NCI-H526 (cell line): ENCODE results near the gene SRSF1.
A peak's percentile ranks its signal among the peaks of the same experiment; 100 is the strongest.
"Not testable (repeated sequence)": the region's sequence is repeated elsewhere in the genome, so short reads cannot be mapped to it uniquely, and the experiment has no call there.

Experiments
- DNase-seq, 2 experiments: peaks; one replicate each; lab custom pipeline; 2025; lab: John Stamatoyannopoulos, UW

SRSF1 gene

DNA sequence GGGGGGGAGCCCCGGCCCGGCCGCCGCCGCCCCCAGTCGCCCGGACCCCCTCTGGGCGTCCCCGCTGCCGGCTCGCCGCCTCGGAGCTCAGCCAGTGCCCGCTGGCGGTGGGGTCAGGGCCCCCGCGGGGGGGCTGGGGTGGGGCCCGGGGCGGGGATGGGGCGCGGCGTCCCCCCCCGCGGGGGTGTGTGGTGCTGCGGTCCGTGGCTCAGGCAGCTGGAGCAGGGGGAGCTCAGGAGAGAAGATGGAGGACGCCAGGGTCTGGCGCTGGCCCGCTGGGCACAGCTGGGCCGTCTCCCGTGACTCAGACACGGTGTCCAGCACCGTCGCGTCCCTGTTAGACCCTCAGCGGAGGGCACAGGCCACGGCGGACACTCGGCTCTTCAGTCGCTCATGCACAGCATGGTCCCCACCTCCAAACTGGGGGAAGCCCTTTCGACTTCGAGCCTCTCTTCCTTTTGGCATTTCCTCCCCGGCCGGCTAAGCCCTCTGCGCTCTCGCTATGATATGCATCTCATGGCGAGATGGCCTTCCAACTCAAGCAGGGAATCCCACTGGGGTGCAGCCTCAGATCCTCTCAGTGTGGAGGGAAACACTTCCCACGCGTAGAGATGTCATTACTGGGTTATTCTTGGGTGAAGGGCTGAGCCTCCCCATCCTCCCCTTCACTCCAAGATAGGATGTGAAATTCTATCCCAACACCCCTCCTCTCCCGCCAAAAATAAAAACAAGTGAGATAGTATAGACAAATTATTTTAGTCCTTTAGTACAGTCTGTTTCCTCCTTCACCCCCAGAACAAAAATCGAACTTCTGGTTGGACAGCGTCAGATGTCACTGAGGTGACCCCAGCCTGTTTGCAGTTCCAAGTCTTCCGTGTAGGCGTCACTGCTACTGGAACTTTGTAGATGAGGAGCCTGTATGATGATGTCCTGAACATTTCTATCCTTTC lies 18.5 kb downstream of the SRSF1 start:
- DNase-seq = peak; percentile 59 to 85

DNA sequence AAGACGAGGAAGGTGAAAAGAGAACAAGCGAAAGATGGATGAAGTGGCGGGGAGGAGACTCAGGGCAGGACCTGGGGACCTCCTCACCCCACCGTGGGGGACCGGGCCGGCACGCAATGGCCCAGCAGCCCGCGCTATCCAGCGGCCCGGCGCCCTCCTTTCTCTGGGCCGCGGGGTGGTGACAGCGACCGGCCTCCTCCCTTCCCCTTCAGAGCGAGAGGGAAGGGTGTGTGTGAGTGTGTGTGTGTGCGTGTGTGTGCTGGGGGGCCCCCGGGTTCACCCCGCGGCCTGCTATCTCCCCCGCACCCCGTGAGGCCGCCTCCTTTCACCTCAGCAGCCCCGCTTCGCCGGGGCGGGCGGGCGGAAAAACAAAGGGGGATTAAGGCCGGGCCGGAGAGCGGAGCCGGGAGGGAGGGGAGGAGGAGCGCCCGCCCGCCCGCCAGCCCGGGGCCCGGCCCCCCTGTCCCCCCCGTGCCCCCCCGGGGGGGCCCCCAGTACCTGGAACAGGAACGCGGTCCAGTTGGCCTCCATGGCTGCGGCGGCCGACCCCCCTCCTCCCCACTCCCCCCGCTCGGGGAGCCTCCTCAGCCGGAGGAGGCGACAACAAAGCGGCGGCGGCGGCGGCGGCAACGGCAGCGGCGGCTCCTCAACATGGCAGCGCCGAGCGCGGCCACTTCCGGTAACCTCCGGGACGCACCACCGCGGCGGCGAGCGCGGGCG lies 19.3 kb downstream of the SRSF1 start, which contains the start of gene VEZF1:
Gene VEZF1, minus strand, starts transcription at position 674 of the 720 bp plus-strand sequence. Its CDS starts 143 bp downstream, at position 531.
- peak; percentile 30 to 91 for DNase-seq

DNA sequence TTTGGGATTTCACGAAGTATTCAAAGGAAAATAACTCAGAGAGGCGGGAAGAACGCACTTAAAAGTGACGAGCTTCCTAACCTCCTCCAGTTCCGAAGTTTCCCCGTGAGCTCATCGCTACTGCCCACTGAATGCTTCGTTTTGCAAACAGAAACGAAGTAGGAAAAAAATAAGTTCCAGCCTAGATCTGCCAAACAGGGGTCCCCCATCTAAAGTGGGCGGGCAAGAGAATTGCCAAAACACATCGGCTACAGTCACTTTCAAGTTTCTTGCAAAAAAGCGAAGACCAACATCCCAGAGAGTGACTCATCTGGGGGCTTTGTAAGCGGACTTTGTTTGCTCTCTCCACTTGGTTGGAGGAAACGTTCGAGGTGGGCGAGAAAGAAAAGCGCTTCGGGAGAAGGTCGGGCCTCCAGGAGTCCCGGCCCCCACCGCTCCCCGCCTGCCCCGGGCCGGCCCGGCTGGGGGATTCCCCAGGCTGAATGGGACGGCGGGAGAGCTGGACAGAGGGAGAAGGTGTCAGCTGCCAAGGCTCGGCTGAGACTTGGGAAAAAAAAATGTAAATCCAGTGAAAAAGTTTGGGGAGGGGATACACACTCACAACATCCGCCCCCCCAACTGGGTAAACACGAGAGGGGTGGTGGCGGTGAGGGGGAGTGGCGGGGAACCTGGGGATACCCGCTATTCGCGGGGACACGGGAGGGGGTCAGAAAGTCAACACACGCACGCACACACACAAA lies 20.0 kb downstream of the SRSF1 start:
- DNase-seq = peak in 1 of 2 experiments; percentile 49

DNA sequence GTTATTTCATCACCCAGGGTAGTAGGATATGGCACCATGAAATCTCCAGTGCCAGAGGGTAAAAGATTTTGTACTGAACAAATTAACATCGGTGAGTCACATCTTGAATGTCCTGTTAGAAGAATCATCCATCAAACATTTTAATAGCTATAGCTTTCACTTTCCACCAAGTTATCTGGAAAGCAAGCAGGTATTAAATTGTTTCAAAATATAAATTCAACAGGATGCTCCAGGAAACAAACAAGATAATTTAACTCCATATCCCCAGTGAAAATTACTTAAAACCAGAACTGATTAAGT lies 21.4 kb downstream of the SRSF1 start:
- no peak for DNase-seq

DNA sequence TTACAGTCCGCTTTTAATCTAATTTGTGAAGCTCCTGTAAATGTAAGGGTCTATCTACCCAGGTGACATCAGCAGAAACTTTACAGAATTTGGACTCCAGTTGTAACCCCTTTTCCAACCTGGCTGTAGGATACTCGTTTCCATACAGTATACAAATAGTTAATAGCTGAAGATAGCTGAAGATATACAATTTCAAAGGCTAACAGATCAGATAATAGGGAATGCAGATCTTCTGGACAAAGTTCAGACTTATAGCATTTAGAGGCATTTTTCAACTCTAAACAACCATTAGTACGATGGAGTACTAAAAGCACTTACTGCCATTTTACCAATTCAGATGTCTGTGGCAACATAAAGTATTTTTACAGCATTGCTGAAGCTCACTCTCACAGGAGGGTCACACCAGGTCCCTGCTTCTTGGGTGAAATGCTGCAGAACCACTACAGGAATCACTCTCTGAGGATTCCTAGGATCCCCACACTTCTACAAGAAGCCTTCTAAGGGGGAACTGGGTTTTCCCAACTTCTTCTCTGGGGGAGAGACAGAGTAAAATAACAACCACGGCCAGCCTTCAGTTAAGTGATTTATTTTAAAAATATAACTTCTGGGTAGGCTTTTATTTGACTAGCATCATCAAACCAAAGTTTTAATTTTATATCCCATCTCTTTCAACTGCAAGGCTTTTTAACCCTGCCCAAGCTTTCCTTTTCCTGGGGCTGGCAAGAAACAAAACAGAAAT lies 21.9 kb downstream of the SRSF1 start:
- no peak for DNase-seq

DNA sequence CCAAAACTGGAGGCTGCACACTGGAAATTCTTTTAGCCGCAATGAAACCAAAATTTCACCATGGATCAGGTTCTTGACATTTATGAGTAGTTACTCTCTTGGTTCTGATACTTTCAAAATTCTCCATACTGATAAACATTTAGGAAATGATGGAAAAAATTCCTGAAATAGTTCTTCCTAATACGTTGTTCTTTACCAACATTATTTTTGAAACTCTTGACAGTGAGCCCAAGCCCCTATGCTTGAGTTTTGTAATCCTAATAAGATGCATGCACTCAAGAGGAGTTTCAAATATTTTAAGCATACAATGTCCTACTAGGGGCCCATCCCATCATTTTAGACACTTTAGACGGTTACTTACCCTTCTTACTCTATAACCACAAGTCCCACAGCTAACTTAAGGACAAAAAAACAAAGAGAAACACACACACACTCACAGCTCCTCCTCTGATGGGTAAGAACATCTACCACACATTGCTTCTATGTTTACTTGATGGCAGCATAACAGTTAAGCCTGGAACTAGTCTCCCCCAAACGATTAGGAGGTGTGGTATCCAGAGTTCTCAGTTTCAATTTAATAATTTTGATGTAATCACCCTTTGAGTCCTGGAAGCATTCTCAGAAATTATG lies 22.7 kb downstream of the SRSF1 start:
- no peak for DNase-seq

DNA sequence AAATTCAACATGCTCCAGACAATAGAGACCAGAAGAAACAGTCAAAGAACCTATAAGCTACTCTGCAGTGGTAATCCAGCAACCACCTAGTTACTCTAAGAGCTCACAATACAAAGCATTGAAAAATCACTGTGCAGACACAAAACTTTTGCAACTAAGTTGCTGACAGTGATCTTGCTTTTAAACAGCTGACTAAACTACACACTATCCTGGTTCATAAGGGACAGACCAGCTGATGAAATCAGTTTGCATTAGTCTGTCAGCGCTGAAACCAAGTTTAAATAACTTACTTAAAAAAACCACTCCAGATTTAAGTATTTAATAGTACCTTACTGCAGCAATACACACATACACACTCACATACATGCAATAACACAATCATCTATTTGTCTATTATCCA lies 23.6 kb downstream of the SRSF1 start:
- DNase-seq = no peak

DNA sequence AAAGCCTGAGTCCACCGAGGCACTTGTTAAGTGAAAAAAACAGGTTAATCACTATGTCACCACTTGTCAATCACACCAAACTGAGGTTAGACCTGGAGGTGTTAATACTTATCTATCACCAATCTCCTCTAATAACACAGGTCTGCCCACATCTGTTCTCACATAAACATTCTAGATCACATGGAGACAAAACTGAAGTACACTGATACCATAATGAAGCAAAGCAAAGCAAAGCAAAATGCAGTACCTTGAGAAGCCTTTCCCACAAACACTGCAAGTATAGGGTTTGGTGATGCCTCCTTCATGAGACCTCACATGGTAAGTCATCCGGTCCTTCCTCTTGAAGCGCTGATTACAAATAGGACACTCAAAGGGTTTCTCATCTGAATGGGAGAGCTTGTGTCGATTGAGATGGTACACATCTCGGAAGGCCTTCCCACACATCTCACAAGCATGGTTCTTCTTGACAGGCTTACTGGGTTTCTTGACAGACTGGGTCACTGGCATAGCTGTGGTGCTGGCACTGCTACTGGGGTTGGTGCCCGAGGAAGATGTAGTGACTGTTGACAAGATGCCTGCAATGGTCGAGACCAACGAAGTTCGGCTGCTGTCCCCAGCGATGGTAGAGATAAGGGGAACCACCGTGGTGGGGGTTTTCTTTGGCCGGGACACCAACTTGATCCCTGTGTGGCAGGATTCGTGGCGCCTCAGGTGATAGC lies 24.4 kb downstream of the SRSF1 start:
- no peak for DNase-seq

DNA sequence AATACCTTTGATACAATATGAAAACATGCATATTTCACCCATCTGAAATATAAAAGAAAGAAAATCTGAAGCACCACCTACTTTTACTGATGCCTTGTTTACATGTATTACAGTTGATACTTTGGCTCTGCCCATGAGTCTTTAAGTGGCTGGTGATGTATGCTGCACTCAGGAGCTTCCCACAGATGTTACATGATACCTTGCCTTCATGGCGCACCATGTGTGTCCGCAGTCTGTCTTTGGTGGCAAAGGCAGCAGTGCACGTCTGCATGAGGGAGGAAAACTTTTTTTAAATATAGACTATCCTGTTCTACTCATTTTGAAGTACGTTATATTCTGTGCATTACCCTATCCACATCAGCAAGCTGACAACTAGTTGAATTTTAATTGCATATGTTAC lies 26.5 kb downstream of the SRSF1 start:
- DNase-seq = no peak

DNA sequence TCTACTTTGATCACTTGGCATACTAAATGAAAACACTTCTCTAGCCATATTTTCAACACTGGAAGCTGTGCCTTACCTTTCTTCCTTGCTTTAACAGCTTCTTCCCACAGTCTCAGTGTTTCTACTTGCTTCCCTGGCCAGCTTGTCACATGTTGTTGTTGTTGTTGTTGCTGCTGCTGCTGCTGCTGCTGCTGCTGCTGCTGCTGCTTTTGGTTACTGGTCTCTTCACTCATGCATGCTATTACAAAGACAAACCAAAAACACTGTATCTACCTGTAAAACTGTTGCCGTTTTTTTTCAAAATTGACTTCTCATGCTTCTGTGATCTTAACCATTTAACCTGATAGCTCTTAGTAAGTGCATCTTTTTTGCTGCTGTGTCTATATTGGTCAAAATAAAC lies 28.0 kb downstream of the SRSF1 start:
- DNase-seq = no peak

DNA sequence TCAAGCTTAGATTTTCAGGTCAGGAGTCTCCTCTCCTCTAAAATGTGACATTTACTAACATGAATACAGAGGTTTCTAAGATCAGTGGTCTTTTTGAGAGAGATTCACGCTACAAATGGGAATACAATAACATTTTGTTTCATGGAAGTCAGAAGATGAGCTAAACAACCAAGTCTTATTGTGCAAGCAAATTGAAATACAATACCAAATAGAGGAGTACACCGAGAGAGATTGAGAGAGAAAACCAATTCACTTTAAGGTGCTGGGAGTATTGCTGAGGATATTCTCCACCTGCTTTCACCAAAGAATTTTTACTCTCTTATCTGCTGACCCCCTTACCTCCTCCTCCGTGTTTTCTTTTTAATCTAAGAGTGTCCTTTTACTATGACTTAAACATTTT lies 30.5 kb downstream of the SRSF1 start:
- DNase-seq = no peak

DNA sequence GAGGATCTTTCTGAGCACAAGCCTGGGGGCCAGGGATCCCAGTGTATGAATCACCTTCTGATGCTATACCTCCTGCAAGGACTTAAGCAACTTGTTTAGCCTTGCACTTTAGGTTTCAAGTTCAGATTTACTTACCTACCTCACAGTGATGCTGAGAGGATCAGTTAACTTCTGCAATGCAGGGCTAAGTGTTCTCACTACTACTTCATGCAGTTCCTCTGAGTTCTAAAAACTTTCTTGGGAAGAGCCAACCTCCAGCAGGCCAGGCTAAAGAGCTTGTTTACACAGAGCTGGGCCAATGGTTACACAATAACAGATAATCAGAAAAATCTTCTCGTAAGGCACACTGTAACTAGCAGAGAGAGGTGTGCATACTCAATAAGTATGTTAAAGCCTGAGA lies 32.0 kb downstream of the SRSF1 start:
- no peak for DNase-seq

DNA sequence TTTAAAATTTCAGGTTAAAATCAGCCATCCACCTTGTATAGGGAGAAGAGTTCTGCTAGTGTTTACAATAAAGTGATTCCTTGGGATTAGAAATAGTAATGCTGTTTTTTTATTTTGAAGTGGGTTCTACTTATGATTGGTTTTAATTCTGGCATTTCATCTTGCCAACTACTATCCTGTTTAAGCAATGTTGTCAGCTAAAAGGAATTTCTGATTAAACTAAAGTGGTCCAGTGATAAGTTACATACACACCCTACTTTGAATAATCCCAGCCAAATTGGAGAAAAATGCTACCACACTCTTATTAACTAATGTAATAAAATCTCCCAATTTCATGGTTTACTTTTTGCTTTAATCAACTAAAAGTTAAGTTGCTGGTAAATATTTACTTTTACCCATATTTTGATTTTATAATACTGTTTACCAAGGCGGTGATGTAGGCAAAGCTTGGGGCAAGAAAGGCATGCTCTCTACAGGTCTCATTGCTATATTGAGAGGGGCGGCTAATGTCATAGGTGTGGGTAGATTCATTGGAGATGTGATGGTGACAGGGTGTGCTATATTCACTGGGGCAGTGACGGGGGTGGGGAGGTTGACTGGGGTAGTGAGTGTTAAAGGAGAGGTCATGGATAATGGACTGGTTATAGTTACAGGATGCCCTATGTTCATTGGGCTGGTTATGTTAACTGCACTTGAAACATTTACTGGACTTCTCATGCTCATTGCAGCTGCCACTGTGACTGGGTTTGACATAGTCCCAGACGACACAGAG lies 32.8 kb downstream of the SRSF1 start:
- DNase-seq = not testable (repeated sequence)

DNA sequence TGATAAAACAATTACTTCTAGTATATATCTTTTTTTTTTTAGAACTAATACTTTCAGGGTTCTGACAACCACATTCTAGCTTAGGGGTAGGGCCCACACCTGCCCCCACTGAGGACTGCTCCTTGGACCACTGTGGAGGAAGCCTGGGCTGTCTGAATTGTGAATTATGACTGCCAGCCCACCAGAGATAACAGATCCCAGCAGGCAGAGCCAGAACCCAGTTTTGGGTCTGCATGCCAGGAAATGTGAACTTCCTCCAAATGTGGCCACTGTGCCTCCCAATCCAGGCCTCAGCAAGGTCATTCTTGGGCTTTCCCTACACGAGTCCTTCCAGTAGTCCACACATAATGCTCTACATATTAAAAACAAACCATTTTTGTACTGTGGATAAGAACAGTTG lies 34.9 kb downstream of the SRSF1 start:
- DNase-seq = no peak

DNA sequence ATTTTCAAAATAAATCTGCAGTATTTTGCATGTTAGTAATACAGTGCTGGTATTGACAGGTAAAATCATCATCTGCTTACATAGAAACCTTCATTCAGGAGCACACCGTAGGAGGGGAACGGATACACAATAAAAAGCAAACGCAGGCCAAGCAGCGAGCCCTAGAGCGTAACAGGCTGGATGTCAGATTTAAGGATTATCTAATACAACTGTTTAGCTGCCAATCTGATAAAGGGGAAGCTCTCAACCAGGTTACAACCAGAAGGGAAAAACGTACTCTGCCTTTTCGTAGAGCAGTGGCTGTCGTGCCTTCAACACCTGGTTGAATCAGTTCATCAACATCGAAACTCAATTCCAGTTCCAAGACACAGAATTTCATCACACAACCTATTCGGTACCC lies 35.5 kb downstream of the SRSF1 start:
- no peak for DNase-seq

DNA sequence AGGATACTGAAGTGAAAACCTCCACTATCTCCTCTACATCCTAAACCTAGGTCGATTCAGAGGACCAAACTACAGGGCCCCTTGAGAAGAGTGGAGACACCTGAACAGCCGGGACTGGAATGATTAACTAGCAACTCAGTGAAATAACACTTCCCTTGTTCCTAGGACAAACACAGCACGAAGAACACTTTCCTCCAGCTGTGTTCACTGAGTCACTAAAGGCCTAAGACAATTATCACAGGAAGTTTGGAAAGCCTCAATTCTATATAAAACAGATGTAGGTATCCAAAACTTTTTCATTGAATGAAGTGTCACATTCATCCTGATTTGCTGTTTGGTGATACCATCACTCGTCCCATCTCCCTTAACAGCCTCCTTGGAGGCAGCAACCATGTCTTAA lies 36.3 kb downstream of the SRSF1 start:
- no peak for DNase-seq

DNA sequence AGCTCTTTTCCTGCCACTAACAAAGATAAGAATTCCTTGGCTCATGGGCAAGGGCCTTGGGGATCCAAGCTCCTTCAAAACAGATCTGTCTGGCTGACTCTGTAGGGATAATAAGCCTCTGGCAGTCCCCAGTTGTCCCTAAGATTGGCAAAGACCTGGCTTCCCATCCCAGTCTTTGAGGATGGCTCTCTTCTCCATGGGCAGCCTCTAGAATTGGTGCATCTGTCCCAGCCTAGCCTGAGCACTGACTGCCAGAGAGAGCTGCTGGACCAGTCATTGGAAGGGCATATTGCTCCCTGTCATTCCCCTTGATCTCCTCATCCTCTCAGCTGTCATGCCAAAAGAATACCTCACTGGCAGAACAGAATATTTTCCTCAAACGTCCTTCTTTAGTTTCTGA lies 38.6 kb downstream of the SRSF1 start:
- no peak for DNase-seq

DNA sequence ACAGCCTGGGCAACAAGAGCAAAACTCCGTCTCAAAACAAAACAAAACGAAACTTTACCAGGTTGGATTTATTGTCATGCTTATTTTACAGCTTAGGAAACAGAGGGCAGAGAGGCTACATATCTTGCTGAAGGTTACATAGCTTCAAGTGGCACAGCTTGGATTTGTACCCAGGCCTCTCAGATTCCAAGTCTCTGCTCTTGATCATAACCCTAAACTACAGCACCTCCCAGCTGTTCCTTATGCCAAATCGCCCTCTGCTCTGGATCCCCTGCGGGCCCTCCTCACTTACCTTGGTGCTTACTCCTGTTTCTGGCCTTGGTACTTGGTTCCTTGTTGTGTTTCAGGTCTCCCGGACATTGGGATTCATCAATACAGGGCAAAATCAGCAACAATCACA lies 40.2 kb downstream of the SRSF1 start:
- DNase-seq = no peak

DNA sequence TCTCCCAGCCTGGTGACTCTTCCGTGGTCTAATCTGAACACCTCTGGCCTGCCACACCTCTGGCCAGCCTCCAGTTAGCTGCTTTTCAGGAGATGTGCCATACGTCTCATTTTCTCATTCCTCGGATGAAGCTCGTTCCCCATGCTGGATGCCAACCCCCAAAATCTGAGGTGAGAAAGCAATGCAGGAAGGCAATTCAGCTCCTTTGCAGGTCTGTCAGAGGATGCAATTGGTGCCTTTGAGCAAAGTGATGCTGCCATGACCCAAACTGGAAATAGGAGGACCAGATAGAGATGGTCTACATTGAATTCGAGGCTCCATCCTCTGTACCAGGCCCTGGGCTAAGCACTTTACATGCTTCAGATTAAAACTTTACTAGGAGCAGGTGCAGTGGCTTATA lies 40.8 kb downstream of the SRSF1 start:
- DNase-seq = no peak

DNA sequence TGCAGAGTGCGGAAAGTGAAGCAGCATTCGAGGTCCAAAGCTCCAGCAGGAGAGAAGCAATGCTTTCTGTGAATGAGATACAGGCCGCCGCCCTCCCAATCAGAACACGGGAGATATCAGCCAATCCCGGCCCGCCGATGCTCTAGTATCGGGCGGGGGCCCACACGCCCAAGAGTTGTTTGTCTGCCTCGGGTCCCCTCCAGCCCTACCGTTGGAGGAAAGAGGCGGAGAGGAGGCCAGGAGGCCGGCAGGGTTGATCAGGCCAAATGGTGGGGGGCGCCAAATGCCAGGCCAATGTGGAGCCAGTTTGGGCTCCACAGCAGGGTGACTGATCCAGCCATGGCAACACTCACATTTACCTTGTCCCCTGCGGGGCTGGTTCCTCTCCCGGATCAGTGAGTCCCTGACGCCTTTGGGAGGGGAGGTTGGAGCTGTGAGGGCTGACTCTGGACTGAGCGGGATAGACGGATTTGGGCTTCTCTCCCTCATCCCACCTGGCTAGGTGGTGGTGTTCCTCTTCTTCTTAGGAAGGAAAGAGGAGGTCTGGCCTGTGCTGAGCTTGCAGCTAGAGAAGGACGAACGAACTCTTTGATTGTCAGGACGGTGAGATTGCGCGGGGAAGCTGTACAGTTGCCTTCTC lies 41.4 kb downstream of the SRSF1 start:
- no peak for DNase-seq
